NCI-H2107 (cell line): ENCODE results near the gene LRRK1.

ENCODE experiments used
- DNase-seq: peaks from one replicate; lab custom pipeline; 2025; lab: John Stamatoyannopoulos, UW

The LRRK1 gene

DNA sequence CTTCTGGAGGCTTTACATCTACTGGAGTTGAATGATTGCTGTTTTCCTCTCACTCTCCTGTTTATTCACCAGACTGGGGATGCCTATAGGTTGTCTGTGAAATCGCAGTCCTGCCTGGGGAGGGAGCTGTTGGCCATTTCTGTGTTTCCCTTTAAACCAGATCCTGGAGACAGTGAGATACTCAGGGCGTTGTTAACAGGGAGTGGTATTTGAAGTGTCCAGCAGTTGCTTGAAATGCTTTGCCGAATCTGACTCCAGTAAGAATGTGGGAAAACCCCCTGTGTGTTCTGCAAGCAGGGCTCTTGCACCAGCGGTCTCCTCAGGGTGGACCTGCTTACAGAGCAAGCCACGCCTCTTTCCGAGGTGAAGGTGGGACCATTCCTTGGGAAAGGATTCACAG lies 4.3 kb upstream of the LRRK1 start:
- DNase-seq, result no peak

DNA sequence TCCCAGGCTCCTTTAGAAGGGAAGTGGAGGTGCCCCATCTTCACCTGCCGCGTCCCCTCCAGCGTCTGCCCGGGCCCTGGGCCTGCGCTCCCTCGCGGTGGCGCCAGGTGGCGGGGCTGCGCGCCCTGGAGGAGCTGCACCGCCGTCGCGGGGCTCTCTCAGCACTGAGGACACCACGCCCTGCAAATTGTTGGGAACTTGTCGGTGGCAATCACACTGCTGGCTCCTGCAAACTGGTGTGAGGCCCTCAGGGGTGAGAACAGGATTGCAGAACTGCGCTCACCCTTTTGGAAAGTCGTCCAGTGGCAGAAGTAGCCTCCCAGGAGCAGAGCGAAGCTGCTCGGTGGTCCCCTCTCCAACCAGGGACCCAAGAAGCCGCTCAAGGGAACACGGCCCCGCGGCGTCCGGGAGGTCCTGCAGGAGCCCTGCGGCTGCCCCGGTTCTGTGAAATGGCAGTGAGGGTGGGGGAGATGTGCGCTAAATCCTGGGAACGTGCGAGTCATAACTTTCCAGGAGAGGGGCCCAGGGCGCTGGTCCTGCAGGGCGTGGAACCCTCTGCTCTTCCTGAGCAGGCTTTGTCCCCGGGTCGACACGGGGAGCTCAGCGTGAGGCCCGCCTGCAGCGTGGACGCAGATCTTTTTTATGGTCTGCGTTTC lies 995 bp upstream of the LRRK1 start:
- DNase-seq, result peak; percentile 1

DNA sequence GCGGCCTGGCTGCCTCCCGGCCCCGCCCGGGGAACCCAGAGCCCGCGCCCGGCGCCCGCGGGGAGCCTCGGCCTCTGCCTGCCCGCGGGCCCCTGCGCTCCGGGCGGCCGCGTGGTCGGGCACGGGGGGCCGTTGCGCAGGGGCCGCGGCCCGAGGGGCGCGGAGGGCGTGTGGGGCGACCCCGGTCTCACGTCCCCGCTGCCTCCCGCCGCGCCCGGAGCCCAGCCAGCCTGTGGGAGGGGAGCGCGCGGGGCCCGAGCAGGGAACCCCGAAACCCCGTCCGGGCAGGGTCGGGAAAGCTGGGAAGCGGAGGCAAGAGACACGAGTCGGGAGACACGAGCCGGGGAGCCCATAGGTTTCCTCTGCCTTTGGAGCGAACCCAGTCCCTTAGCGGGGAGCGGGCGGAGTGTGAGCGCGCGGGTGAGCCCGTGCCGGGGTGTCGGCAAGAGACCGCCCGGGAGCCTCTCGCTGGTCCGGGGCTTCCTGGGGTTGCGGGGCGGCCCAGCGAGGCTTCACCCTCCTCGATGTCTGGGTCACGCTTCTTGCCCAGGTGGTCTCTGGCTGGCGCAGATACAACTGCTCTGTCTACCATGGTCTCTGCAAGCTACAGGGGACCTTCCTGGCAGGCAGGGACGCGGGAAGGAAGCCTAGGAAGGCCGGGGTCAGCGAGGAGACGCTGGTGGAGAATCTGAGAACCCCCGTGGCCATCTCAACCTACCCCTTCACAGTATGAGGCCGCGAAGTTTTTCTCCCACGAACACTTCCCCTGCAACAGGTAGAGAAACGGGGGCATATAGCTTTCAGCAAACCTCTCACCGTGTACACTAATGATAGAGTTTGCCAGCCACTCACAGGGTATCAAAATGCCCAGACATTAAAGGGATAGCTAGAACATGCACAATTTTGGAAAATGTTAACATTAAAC lies 586 bp downstream of the LRRK1 start:
- DNase-seq, result no peak

DNA sequence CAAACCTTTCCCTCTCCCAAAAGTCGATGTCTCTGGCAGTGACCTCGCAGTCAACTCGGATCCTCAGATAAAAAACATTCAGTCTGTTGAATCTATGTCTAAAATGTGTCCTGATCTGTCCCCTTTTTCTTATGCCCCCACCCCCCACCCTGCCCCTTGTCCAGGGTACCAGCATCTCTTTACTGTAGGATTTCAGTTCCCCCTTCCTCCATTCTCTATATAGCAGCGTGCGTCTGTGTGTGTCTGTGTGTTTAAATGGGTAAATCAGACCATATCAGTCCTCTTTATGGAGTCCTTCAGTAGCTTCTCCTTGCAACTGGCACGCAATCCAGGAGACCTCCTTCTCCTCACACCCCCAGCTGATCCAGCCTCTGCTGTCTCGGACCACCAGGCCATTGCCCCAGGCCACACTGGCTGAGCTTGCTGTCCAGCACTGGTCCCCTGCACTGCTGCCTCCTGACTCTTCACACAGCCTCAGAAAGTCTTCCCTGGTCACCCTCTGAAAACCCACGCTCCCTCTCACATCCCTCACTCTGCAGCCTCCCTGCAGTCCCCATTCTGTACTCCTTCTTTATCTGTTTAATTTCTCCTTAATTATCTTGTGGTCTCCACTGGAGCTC lies 1.5 kb downstream of the LRRK1 start:
- DNase-seq, result no peak

DNA sequence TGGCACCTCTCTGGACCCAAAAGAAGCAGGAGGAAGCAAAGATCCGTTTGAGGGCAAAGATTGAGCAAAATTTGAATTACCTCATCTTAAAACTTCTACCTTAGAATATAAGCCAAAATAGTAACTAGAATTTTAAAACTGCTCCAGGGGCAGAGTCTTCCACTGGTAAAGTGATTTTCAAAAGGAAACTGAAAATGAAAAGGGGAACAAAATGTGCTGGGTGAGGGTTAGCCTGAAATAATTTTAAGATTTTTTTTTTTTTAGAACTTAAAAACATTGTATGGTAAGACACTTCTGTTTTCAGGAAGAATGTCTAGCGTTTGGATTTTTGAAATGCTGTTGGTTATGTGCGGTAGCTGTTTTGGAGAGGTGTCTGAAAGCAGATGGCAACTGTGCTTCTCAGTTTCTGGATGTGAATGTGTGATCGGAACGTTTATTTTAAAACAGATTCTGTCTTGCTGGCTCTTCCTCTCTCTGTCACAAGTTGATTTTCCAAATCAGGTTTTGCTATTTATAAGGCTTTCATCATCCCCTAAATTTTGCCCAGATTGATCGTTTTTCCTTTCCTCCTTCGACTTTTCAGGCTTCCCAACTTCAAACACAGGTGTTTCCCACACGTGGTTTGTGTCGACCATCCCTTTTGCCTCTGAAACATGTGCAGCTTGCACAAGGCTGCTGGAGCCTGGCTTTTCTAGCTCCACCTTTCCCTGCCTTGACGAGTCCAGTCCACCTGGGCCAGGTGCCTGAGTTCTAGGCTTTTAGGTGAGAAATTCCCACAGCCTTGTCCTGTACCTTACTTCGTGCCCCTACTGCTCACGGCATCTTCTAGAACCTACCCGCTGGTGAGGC lies 3.3 kb downstream of the LRRK1 start:
- no peak for DNase-seq

DNA sequence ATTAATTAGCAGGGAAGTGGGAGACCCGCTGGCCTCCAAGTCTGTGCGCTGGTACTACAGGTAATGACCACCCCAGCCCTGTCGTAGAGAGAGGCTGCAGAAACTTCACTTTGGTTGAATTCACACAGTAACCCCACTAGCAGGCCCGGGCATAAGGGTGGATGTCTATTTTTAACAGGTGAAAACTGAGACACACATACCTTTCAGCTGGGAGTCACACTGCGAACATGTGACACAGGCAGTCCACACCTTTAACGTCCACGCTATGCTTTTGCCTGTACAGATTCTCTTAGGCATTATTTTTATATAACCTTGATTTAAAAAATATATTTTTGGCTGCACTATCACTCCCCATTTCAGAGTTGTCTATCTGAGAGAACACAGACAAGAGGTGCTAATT lies 3.9 kb downstream of the LRRK1 start:
- no peak for DNase-seq

DNA sequence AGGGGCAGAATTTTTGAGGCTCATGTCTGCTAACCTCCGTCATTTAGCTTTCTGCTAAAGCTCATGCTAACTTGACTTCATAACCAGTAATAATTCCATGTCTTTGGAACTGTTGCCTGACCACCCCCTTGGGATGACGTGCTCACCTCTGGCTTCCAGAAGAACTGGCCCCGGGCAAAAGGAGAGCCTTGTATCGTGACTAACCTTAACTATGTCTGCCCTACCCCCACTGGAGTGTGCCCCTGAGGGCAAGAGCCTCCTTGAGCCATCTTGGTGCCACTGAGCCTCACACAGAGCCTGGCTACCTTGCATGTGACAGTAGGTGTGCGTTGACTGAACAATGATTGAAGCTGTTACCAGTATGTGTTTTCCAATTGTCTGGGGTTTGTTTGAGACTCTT lies 4.7 kb downstream of the LRRK1 start:
- DNase-seq, result no peak

DNA sequence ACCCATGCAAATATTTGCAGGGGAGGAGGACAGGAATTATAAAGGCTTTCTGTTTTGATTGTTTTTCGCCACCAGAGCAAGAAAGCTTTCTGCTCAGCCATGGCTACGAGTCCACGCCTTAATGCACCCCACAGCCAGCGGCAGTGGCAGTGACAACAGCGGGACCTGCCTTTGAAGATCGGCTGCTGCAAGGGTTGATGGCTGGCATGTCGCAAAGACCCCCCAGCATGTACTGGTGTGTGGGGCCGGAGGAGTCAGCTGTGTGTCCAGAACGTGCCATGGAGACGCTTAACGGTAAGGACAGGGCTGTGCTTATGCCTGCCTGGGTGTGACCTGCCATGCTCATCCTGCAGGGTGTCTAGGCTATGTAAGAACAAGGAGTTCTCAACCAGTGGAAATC lies 5.3 kb downstream of the LRRK1 start:
- no peak for DNase-seq

DNA sequence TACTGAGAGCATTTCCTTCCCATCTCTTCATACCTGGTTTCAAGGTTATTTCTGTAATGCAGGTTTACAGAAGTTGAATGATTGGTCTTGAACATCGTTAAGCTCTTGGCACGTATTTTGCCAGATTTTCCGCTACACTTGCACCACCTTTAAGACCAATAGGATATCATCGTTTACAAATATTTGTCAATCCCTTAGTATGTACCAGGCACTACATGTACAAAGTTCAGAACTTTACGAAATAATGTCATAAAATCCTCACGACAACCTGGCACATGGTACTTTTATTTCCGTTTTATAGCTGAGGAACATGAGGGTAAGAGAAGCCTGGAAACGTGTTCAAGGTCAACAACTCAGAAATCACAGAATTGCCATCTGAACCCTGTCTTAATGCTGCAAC lies 6.3 kb downstream of the LRRK1 start:
- no peak for DNase-seq

DNA sequence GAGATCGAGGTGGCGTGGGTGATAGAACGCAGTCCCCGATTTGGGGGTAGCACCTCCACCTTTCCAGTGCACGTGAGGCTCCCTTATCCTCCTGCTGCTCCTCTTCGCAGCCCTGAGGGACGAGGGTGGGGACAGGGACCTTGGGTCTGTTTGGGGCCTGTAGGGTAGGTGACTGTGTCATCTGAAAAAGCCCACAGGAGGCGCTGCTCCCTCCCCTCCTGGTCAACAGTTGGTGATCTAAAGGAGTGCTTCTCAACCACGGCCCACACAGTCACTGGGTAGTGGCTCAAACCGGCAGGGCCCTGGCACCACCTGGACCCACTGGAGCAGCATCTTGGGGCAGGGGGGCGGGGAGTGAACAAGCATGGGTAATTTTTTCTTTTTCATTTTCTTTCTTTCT lies 7.1 kb downstream of the LRRK1 start:
- DNase-seq, result no peak

DNA sequence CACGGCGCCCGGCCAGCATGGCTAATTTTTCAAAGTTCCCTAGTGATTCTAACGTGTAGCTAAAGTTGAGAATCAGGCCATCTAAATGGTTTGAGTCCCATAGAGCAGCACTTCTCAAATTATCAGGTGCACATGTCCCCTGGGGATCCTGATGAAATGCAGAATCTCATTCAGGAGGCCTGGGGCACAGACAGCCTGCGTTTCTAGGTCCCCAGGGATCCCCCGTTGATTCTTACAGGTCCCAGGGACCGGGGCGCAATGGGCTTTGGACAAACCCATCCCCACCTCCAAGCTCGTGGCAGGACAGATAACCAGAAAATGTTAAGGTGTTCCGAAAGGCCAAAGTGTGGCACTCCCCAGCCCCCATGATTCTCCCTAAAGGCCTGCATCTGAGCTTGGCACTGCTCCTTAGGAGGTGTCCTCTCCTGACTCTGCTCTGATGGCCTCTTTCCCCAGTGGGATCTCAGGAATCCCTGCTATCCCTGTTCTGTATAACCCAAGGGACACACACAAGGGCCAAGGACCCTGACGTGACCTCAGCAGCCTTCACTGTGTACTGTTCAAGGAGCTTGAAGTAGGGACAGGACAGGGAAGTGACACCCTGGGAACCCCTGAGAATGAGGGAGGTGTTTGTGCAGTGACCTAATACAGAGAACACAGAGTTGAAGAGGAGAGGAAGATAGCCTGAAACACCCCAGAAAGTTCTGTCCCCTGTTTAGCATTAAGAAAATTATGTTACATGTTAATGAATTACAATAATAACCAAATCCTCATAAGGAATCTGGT lies 8.0 kb downstream of the LRRK1 start:
- DNase-seq, result no peak

DNA sequence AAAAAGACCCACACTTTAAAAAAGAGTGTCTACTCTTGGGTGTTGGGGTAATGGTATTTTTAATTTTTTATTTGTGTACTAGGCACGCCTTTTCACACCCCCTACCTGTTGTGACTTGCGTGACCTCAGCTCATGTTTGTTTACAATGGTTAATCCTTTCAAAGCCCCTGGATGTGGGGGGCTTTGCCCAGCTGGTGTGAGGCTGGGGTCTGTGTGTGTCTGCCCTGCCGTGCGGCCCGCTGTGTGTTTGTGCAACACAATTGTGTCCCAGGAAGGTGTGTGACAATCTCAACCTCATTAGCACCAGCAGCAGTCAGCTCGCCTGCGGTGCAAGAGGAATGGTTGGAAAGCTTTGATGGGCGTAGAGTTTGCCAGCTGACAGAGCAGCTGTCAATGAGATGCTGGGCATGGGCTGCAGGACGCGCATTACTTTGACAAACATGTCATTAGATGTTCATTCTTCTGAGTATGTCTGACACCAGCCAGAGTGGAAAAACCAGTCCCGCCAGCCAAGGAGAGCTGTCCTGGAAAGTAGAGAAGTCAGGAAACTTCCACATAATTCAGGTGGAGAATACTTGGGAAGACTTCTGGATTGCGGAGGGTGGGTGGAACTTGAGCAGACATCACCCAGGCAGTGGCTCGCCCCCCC lies 9.6 kb downstream of the LRRK1 start:
- no peak for DNase-seq

DNA sequence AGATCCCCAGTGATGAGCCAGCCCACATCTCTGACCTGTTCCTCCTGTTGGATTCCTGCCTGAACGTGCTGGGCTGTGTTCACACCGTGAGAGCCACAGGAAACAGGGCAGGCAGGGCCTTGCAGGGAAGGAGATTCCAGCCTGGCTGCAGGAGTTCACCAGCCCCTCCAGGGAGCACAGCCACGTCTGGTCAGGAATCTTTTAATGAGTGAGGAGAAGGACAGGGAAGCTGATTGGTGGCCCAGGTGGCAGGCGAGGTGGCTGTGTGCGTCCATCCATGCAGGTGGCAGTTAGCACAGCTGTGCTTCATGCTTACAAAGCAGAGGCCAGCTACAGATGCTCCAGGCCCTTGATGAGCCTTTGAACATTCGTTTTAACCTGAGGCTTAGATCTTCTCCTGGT lies 10.5 kb downstream of the LRRK1 start:
- no peak for DNase-seq

DNA sequence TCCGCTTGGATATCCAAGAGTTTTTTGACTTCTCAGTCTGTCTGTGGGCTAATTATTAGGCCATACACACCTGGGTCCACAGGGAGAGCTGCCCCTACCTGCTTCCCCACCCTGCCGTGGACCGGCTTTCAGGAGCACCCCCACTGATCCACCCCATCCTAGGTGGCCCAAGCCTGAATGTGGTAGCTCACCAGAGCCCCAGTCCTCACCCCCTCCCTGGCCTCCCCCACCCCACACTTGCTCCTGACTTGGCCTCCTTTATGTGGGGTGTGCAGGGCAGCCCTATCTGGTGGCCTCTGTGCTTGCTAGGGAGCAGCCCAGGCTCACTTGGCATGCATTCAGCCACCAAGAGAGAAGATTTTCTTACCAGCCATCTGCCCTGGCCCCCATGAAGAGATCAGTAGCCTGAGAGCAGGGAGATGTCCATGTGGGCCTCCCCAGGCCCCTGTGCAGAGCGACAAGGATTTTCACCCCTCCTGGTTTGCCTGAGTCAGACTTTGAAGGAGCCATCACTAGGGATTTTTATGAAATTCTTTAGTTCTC lies 11.2 kb downstream of the LRRK1 start:
- no peak for DNase-seq

DNA sequence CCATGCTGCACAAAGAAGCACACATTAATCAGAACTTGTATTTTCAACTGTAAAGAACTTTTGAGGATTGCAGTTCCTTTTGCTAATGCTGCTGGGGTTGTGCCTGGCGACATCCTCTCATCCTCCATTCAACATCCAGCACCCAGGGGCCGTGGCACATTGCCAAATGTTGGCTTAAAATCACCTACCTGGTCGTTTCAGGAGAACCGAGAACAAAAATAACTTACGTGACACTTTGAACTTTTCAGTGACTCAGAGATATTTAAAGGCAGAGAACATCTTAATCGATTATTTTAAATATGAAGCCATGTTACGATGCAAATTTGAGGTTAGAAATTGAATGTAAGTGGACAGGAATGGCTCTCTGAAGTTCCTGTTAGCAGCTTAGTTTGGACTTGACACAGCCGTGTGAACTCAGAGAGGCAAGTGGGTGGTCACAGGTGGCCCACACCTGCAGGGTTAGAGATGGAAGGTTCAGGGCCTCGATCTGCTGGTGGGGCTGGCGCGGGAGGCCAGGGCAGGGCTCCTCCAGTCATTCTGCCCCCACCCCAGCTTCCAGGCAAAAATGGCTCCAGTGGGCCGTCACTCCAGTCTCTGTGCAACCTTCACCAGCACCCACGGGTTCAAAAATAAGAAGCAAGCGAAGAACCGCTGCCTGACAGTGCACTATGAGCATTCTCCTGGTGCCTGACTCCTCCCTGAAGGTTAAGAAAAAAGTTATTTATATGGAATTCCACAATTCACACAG lies 12.2 kb downstream of the LRRK1 start:
- DNase-seq, result no peak

DNA sequence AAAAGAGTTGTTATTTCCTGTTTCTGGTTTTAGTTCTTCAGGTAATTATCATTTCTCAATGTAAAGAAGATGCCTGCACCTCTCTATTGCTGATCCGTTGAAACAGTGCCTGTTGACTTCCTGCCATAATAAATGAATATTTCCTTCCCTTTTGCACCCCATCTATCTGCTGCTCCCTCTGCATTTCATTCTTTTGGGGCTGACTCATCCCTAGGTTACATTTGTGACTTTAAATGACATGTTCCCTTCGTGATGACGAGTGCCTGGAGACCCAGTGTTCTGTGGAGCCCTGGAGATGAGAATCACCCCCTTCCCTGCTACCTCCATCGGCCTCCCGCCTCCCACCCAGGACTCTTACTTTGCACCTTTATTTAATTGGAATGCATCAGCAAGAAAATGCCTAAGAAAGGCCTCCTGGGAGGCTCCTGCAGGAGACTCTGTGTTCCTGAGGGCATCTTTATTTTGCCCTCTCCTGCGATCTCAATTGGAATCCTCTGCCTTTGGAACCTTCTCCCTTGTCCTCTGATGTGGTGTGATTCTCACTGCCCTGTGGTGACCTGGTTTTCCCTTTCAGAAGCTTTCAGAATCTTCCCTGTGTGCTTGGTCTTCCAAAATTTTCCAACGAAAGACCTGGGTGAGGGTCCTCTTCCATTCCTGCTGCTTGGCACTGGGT lies 13.7 kb downstream of the LRRK1 start:
- DNase-seq, result no peak

DNA sequence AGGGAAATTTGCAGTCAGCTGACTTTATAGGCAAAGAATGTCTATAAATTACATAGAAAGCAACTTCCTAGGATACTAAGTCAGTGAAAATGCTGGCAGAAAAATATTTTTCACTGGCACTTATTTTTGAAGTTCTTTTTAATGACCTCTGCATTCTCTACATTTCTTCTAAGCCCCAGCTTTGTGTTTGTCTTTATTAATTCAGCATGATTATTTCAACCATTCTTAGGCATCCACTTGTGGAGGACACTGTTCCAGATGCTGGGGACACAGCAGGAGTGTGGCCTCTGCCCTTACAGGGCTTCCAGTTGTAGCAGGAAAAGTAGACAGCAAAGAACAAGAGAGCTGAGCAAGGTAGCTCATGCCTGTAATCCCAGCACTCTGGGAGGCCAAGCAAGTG lies 15.0 kb downstream of the LRRK1 start:
- DNase-seq, result no peak

DNA sequence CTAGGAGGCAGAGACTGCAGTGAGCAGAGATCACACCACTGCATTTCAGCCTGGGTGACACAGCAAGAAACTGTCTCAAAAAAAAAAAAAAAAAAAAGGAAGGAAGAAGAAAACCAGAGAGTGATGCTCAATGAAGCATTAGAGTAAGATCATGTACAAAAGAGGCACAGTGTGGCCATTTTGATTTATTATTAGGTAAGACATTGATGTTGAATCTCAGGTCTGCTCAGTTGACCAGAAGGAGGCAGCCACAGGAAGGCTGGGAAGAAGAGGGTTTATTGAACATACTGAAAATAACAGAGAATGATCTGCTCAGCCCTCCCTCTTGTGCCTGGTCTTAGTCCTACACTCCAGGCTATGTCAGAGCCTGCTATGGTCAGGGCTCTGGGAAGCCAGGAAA lies 15.6 kb downstream of the LRRK1 start:
- DNase-seq, result no peak

DNA sequence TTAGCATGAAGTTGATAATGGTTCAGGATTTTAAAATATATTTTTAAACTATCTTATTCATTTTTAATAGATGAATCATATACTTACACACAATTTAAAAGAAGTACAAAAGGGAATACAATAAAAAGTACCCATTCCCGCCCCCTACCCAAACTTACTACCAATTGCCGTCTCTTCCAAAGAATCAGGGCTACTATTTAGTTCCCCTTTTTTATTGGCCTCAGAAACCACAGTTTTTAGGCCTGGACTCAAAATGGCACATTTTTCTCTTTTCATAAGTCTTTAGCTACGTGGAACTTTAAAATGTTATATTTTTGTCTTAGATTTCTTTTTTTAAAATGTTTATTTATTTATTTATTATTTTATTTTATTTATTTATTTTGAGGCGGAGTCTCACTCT lies 18.0 kb downstream of the LRRK1 start:
- no peak for DNase-seq
